Activated T-cell treated with anti-CD3 and anti-CD28 coated beads for 24 hours (primary cell): ENCODE results near the gene PPT2.
"Not testable (repeated sequence)": the region's sequence is repeated elsewhere in the genome, so short reads cannot be mapped to it uniquely, and the experiment has no call there.

Experiments used
- DNase-seq: peaks from one replicate; pipeline ENCODE4 v3.0.0-alpha.2; 2020; ENCODE audit warnings: low read depth

PPT2 gene

GRCh38 chr6:32210191-32210601 lies 56.3 kb downstream of the PPT2 start:
- no peak for DNase-seq

GRCh38 chr6:32211432-32211831 lies 57.5 kb downstream of the PPT2 start:
- not testable (repeated sequence) for DNase-seq

- no peak for DNase-seq
Measured at GRCh38 chr6:32212076-32212760, 58.3 kb downstream of the PPT2 start.
